Iris pigment epithelial cell (primary cell): ENCODE data around the gene RREB1.

Experiments used
- DNase-seq: peaks from one replicate; pipeline ENCODE4 v3.0.0-alpha.2; 2011; ENCODE audit warnings: low read depth

Gene RREB1

DNA sequence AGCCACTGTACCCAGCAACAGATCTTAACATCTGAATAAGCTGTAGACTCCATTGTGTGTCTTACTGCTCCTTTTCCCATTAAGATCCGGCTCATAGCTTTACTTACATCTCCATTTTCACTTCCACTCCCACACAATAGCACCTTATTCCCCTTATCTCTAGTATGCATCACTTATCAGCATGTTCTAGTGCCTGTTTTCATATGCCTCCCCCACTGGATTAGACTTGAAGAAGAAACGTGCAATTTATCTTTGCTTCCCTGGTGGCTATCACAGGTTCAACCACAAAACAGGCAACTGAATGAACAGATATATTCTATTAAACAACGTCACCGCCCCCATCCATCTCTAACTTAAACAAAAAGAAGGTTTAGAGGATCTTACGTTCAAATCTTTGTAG lies 193.2 kb downstream of the RREB1 start:
- DNase-seq: no peak
